ENCODE measurements around the gene DSCAM.

DNA sequence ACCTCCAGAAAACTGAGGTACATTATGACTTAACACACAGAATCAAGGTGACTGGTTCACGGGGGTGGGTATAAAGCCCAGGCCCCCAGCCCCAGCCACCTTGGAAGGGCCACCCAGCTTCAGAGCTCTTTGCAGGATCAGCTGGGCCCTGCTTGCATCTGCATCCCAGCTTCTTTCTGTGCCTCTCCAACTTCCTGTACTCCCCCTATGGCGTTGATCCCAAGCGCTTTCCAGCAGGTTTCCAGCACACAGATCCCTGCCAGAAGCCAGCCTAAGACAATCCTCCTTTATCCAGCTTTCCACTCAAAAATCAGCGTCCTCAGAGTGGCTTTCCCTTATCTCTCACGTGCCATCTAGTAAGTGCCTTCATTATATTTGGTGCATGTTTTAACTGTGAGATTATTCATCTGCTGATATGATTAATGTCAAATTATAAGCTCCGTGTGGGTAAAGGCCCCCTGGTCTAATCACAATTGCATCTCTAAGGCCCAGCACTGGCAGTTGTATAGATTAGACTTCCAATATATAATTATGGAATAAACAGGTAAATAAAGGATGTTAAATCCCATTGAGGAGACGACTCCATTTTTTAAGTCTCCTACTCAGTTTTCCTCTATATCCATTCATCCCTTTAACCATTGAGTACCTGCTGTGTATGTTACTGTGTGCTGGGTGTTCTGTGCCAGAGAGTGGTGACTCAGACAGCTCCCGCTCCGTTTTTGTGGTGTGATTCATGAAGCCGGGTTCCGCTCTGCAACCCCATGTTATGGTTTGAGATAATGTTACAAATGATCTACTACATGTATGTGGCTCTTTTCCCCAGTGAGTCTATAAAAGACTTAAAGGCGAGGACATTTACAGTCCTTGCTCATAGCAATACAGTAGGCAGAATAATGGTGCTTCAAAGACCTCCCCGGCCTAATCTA lies 592.2 kb downstream of the DSCAM start:
- no peak for TF ChIP-seq POLR2A (IDR thresholded peaks at IDR 0.05; ENCODE audit: low read depth, low read length)
- no peak for TF ChIP-seq POLR2AphosphoS5 (IDR thresholded peaks at IDR 0.05; ENCODE audit: low read depth, low read length)
- TF ChIP-seq TAF1 (IDR thresholded peaks at IDR 0.05; ENCODE audit: borderline replicate concordance, low read depth, low read length) = no peak
